Peyer's patch (tissue), 4 donors: ENCODE results near the gene TSPAN3.

ENCODE experiments used
- POLR2A ChIP-seq, 2 donors: fragments of 450-650 bp; IDR thresholded peaks; one replicate each; pipeline ENCODE4 v1.5.1; 2017; ENCODE audit warnings: antibody characterized with exemption in 2 of 2, mild to moderate bottlenecking in 2 of 2, moderate library complexity in 2 of 2
- TF ChIP-seq, protein P1 (sequence below), 6 experiments: fragments of 450-650 bp in 4 of 6; fragments of 200-600 bp in 2 of 6; sonication (generic) in 1 of 6; IDR thresholded peaks; one replicate each; pipeline ENCODE4 v1.5.1; 2017 to 2019; ENCODE audit warnings: antibody characterized with exemption in 6 of 6, mild to moderate bottlenecking in 3 of 6, moderate library complexity in 1 of 6

DNA sequence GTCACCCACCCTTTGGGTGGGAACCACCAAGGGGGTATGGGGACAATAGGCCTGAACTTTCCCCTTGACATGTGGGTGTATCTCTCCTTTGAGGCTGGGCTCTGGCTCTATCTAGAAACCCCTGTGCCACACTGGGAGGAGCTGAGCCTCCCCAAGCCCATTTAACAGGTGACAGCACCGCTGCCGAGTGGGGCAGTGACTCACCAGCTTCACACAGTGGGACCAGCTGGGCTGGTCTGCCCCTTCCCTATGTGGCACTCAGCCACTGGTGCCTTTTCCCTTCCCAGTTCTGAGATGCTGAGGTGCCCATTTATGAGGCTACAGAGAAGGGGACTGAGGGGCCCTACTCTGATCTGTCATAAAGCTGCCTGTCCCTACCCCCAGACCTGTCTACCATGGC lies 70.9 kb downstream of the TSPAN3 start:
- TF ChIP-seq, protein P1, sequence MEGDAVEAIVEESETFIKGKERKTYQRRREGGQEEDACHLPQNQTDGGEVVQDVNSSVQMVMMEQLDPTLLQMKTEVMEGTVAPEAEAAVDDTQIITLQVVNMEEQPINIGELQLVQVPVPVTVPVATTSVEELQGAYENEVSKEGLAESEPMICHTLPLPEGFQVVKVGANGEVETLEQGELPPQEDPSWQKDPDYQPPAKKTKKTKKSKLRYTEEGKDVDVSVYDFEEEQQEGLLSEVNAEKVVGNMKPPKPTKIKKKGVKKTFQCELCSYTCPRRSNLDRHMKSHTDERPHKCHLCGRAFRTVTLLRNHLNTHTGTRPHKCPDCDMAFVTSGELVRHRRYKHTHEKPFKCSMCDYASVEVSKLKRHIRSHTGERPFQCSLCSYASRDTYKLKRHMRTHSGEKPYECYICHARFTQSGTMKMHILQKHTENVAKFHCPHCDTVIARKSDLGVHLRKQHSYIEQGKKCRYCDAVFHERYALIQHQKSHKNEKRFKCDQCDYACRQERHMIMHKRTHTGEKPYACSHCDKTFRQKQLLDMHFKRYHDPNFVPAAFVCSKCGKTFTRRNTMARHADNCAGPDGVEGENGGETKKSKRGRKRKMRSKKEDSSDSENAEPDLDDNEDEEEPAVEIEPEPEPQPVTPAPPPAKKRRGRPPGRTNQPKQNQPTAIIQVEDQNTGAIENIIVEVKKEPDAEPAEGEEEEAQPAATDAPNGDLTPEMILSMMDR (IDR thresholded peaks at IDR 0.05), result no peak
- TF ChIP-seq POLR2A (IDR thresholded peaks at IDR 0.05), result no peak
